ENCODE measurements around the gene TSHZ1. TPM values are rescaled to one million over a fixed set of nuclear protein-coding genes. Genes with fewer than 3 reads are reported as not detected.

The TSHZ1 gene
- total RNA-seq, 1 donor from 2014 or later, result 12.7 TPM

DNA sequence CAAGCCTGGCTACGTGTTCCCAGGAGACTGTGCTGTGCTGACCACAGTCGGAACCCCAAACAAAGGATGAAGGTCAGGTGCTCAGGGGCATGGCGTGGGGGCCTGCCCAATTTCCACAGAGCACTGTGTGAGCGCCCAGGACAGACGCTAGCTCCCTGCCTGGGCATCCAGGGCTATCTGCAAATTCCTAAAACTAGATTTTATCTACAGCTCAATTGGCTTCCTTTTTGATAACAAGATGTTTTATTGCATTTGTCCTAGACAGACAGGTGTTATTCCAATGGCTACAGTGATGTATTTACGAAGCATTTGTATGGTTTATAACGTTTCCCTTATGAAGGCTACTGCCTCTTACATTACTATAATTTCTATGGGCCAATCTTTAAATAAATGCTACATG, 17.7 kb upstream of the TSHZ1 start:
- no peak for DNase-seq (ENCODE audit: low spot score)

DNA sequence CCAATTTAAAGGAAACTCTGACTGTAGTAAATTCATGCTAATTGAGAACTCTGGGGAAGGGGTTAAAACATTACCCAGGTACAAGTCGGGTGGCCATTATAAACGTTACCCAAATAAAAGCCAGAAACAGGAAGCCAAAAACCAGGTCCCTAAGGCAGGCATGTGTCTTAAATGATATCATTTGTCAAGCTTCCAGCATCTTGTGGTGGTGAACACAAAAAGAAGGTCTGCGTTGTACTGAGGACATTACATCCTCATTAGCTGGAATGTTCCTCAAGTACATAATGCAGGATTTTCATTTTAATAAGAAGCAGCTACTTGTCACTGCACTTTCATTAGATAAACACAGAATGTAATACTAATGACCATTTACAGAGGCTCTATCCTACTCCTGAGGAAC, 12.6 kb upstream of the TSHZ1 start:
- Mint-ChIP-seq H3K4me3 (no peak overlapping the region), H3K27me3 (ENCODE audit: insufficient read depth) (no peaks in the 10 kb centered on the region), H3K9me3 (no peaks in the 10 kb centered on the region), H3K36me3 (ENCODE audit: low read depth) (peaks cover 13% of the 10 kb centered on the region), H3K4me1 (ENCODE audit: low read depth) (peaks cover 8% of the 10 kb centered on the region), H3K27ac (no peak overlapping the region)
- intact Hi-C loops (cut with micrococcal nuclease), result no loop called here
- no peak for DNase-seq (ENCODE audit: low spot score)

More for the DNA sequence above, 17.7 kb upstream of the TSHZ1 start:
- peaks cover 2% of the 10 kb centered on the region for H3K27me3 Mint-ChIP-seq (ENCODE audit: insufficient read depth)
- no peak overlapping the region for H3K27ac Mint-ChIP-seq
- no peak overlapping the region for H3K4me3 Mint-ChIP-seq
- peaks cover 3% of the 10 kb centered on the region for H3K9me3 Mint-ChIP-seq
- no peaks in the 10 kb centered on the region for H3K36me3 Mint-ChIP-seq (ENCODE audit: low read depth)
- intact Hi-C loops (cut with micrococcal nuclease), result no loop called here
- no peaks in the 10 kb centered on the region for H3K4me1 Mint-ChIP-seq (ENCODE audit: low read depth)

GRCh38 chr18:75199327-75199726, 11.3 kb upstream of the TSHZ1 start:
- peaks cover 14% of the 10 kb centered on the region for H3K36me3 Mint-ChIP-seq (ENCODE audit: low read depth)
- H3K4me3 Mint-ChIP-seq, result no peak overlapping the region
- intact Hi-C loops (cut with micrococcal nuclease), result no loop called here
- DNase-seq (ENCODE audit: low spot score), result no peak
- no peaks in the 10 kb centered on the region for H3K9me3 Mint-ChIP-seq
- peaks cover 2% of the 10 kb centered on the region for H3K27me3 Mint-ChIP-seq (ENCODE audit: insufficient read depth)
- peaks cover 10% of the 10 kb centered on the region for H3K4me1 Mint-ChIP-seq (ENCODE audit: low read depth)
- no peak overlapping the region for H3K27ac Mint-ChIP-seq

GRCh38 chr18:75200071-75200470, 10.5 kb upstream of the TSHZ1 start:
- Mint-ChIP-seq H3K4me3 (no peak overlapping the region), H3K27me3 (ENCODE audit: insufficient read depth) (peaks cover 4% of the 10 kb centered on the region), H3K4me1 (ENCODE audit: low read depth) (peaks cover 10% of the 10 kb centered on the region), H3K36me3 (ENCODE audit: low read depth) (peaks cover 14% of the 10 kb centered on the region), H3K9me3 (no peaks in the 10 kb centered on the region), H3K27ac (no peak overlapping the region)
- intact Hi-C loops (cut with micrococcal nuclease), result loop anchor here (10.0 kb wide), 2 partner anchors 295 to 545 kb away; no protein-coding TSS in a partner anchor
- no peak for DNase-seq (ENCODE audit: low spot score)

DNA sequence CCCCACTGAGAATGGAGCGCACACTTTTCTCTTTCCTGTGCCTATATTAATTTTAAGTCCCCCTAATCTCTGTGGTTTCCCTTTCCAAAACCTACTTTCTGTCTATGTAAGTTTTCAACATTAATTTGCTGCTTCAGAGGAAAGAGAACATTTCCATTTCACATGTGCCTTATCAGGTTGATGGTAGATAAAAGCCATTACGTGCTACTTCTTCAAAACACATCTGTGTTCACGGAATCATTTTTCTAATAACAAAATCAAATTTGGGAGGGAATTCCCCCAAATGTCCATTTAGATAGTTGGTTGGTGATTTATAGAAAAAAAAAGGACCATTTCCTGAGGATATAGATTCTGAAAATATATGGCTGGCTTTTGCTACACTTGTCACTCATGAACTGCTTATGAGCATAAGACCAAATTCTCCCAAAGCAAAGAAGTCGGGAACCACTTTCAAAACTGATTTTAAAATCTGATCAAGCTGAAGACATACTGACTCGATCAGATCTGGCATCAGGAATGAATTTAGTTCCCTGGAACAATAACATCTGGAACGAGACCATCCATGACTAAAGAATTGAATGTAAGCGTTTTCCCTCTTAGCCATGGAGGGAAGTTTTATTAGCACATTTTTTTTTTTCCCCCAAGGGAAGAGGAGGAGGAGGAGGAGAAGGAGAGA, 9.9 kb upstream of the TSHZ1 start:
- intact Hi-C loops (cut with micrococcal nuclease), result loop anchor here (10.0 kb wide), 2 partner anchors 296 to 546 kb away; no protein-coding TSS in a partner anchor
- H3K4me1 Mint-ChIP-seq (ENCODE audit: low read depth), result peaks cover 15% of the 10 kb centered on the region
- H3K27me3 Mint-ChIP-seq (ENCODE audit: insufficient read depth), result peaks cover 10% of the 10 kb centered on the region
- peaks cover 17% of the 10 kb centered on the region for H3K36me3 Mint-ChIP-seq (ENCODE audit: low read depth)
- H3K9me3 Mint-ChIP-seq, result no peaks in the 10 kb centered on the region
- H3K27ac Mint-ChIP-seq, result no peak overlapping the region
- H3K4me3 Mint-ChIP-seq, result no peak overlapping the region
- no peak for DNase-seq (ENCODE audit: low spot score)

DNA sequence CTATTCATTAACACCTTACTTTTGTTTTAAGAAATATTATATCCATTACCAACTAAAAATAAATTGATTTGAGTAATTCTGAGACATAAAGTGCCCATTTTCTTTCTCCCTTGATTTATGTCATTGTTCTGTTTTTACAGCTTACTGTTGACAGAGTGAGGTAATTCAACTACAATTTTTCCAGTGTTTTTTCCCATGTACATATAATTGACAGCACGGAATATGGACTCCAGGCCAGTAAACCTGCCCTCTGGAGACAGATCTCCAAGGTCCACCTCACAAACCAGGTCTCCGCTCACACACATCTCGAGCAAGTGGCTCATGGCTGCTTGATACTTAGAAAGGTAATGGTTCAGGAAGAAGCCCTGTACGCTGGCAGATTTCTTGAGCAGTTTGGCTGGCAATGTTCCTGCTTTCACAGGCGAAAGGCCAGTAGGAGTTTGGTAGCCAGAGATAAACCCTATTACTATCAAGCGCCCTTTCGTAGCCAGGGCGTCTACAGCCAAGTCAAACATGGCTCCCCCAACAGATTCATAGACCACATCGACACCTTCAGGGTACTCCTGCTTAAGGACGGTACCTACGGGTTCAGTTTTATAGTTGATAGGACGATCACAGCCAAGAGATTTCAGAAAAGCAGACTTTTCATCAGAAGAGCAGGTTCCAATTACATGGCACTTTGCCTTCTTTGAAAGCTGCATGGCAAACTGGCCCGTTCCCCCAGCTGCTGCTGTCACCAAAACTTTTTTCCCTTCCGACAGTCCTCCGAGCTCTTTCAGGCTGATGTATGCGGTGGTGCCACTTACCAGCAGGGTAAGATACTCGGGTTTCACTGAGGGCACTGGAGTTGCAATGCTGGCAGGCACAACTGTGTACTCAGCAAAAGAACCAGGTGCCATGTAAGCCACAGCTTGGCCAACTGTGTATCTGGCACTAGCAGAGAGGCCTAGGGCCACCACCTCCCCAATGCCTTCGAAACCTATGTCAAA, 9.0 kb upstream of the TSHZ1 start:
- H3K27me3 Mint-ChIP-seq (ENCODE audit: insufficient read depth), result peaks cover 19% of the 10 kb centered on the region
- H3K36me3 Mint-ChIP-seq (ENCODE audit: low read depth), result peaks cover 19% of the 10 kb centered on the region
- no peak for DNase-seq (ENCODE audit: low spot score)
- no peak overlapping the region for H3K27ac Mint-ChIP-seq
- intact Hi-C loops (cut with micrococcal nuclease), result loop anchor here (10.0 kb wide), 2 partner anchors 297 to 547 kb away; no protein-coding TSS in a partner anchor
- peaks cover 23% of the 10 kb centered on the region for H3K4me1 Mint-ChIP-seq (ENCODE audit: low read depth)
- no peak overlapping the region for H3K4me3 Mint-ChIP-seq
- no peaks in the 10 kb centered on the region for H3K9me3 Mint-ChIP-seq

DNA sequence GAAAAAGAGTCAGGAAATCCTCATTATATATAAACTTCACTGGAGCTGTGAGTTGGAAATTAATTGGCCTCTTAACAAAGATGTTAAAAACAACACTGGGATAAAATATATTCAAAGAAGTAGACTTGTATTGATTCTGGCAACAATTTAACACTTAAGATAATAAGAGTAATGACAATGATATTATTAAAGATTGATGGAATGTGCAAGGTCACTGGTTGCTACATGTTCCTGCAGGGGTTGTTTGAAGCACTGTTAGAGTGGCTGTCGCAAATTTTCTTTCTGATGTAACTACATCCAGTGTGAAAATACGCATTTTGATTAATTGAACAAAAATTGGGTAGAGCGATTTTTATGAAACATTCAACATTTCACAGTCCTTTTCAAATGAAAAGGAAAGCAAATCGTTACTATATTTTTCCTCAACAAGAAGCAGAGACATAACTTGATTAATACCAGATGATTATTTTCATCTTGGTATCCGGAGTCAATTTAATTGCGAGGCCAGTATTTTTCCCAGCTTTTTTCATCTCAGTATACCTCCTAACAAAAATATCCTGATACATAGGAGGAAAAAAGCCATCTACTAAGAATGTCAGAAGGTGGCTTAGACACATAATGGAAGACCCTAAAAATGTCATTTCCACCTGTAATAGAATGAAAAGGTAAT, 7.8 kb upstream of the TSHZ1 start:
- intact Hi-C loops (cut with micrococcal nuclease), result loop anchor here (10.0 kb wide), 2 partner anchors 298 to 548 kb away; no protein-coding TSS in a partner anchor

GRCh38 chr18:75203416-75204268, 7.0 kb upstream of the TSHZ1 start:
- intact Hi-C loops (cut with micrococcal nuclease), result loop anchor here (10.0 kb wide), 2 partner anchors 299 to 549 kb away; no protein-coding TSS in a partner anchor
- Mint-ChIP-seq H3K9me3 (no peaks in the 10 kb centered on the region), H3K27me3 (ENCODE audit: insufficient read depth) (peaks cover 30% of the 10 kb centered on the region), H3K4me1 (ENCODE audit: low read depth) (peaks cover 36% of the 10 kb centered on the region), H3K27ac (no peak overlapping the region), H3K4me3 (no peak overlapping the region), H3K36me3 (ENCODE audit: low read depth) (peaks cover 25% of the 10 kb centered on the region)
- no peak for DNase-seq (ENCODE audit: low spot score)

More for the DNA sequence above, 7.8 kb upstream of the TSHZ1 start:
- Mint-ChIP-seq H3K27me3 (ENCODE audit: insufficient read depth) (peaks cover 30% of the 10 kb centered on the region), H3K36me3 (ENCODE audit: low read depth) (peaks cover 25% of the 10 kb centered on the region), H3K4me3 (no peak overlapping the region), H3K9me3 (no peaks in the 10 kb centered on the region), H3K27ac (no peak overlapping the region), H3K4me1 (ENCODE audit: low read depth) (peaks cover 33% of the 10 kb centered on the region)
- no peak for DNase-seq (ENCODE audit: low spot score)

DNA sequence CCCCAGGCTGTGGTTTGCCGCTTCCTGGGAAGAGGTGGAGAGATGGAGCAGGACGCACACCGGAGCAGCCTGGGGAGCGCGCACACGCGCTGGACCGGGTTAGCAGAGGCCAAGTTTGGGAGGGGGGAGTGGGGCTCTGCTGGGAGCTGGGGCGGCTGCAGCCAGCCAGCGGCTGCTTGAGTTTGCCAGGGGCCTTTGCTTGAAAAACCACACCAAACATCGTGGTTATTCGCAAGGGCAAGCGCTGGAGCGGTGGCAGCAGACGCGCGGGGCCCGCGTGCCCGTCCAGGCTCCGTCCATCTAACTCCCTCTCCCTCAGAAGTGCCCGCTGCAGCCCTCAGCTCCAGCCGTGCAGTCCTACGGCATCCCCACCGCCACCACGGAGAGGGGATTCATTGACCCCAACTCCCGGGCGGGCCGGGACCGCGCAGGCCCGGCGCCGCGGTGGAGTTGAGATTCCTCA, 6.3 kb upstream of the TSHZ1 start:
- peaks cover 25% of the 10 kb centered on the region for H3K36me3 Mint-ChIP-seq (ENCODE audit: low read depth)
- H3K27me3 Mint-ChIP-seq (ENCODE audit: insufficient read depth), result peaks cover 30% of the 10 kb centered on the region
- intact Hi-C loops (cut with micrococcal nuclease), result loop anchor here (10.0 kb wide), 2 partner anchors 299 to 549 kb away; no protein-coding TSS in a partner anchor
- H3K4me3 Mint-ChIP-seq, result no peak overlapping the region
- H3K27ac Mint-ChIP-seq, result no peak overlapping the region
- no peaks in the 10 kb centered on the region for H3K9me3 Mint-ChIP-seq
- peaks cover 36% of the 10 kb centered on the region for H3K4me1 Mint-ChIP-seq (ENCODE audit: low read depth)
- DNase-seq (ENCODE audit: low spot score), result no peak

DNA sequence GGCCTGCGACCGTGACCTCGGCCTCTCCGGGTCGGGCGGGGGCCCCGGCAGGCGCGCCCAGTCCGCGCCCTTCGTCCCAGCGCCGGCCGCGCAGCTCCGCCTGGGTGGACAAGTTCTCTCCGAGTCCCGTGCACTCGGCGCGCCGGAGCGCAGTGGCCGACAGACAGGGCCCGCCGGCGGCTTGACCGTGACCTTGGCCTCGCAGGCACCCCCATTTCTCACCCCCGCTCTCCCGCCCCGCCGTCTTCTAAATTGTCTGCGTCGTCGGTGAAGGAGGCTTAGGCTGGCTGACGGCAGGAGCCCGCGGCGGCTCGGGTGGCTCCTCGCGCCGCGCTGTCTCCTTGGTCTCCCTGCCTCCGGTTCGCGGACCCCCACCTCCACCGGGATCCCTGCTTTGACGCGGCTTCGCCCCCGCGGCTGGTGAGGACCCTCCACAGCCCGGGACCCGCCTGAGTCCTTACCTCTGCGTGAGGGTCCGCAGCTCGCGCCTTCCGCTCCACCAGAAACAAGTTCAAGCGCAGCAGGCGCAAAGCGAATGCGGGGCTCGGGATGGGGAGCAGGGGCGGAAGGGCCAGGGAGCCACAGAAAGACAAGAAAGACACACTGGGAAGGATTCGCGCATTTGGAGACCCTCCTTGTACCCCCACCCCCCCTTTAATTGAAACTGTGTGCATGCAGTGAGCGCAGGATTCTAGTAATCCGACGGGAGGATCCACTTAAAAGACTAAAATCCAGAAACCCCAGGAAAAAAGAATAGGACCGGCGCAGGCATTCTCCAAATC, 5.7 kb upstream of the TSHZ1 start:
- Mint-ChIP-seq H3K36me3 (ENCODE audit: low read depth) (peaks cover 27% of the 10 kb centered on the region), H3K27me3 (ENCODE audit: insufficient read depth) (peaks cover 30% of the 10 kb centered on the region), H3K27ac (no peak overlapping the region), H3K9me3 (no peaks in the 10 kb centered on the region), H3K4me1 (ENCODE audit: low read depth) (peaks cover 40% of the 10 kb centered on the region), H3K4me3 (peak overlapping the region; percentile 45)
- DNase-seq (ENCODE audit: low spot score), result no peak
- intact Hi-C loops (cut with micrococcal nuclease), result loop anchor here (5.0 to 10.0 kb wide), 4 partner anchors 57 to 550 kb away; no protein-coding TSS in a partner anchor

DNA sequence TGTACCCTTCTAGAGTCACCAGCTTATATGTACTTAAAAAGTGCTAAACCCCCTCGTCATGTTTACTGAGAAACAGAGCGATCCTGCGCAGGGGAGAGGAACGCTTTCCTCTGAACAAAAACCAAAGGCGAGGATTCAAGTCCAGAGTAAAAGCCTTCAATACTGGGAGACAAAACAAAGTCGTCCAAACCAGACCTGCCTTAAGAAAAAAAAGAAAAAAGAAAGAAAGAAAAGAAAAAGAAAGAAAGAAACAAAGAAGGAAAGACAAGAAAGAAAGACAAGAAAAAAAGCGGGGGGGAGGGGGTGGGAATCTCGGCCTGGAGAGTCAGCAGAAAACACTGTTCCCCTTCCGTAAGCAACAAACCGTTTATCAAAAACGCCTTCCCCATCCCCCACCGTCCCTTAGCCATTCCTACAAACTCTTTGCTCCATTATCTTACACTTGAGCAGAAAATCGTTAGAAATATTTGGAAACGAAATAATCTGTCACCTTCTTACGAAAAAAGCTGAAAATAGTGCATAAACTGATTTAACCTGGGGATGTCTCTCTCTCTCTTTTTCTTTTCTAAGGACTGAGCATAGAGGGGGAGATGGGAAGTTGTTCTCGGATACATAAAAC, 5.0 kb upstream of the TSHZ1 start:
- H3K9me3 Mint-ChIP-seq, result no peaks in the 10 kb centered on the region
- intact Hi-C loops (cut with micrococcal nuclease), result loop anchor here (2.0 to 10.0 kb wide), 5 partner anchors 57 to 1287 kb away; no protein-coding TSS in a partner anchor
- H3K27me3 Mint-ChIP-seq (ENCODE audit: insufficient read depth), result peaks cover 30% of the 10 kb centered on the region
- H3K4me1 Mint-ChIP-seq (ENCODE audit: low read depth), result peaks cover 47% of the 10 kb centered on the region
- DNase-seq (ENCODE audit: low spot score), result no peak
- H3K4me3 Mint-ChIP-seq, result peak overlapping the region; percentile 28
- peaks cover 29% of the 10 kb centered on the region for H3K36me3 Mint-ChIP-seq (ENCODE audit: low read depth)
- no peak overlapping the region for H3K27ac Mint-ChIP-seq

All from activated T-helper 1 cell treated with anti-CD3 and anti-CD28 coated beads, Interleukin-12 subunit alpha, Interleukin-12 subunit beta, Interleukin-2, Interleukin-4 antibody, amounts not matched to agents 30 ng/mL and 10 ng/mL and 1 ng/mL, durations not matched to agents 14 hours and 24 hours and 36 hours (primary cell).